Activated CD4-positive, alpha-beta T cell treated with anti-CD3 and anti-CD28 coated beads, Interleukin-2, amount 10 ng/mL, durations not matched to agents 7 days and 5 days (primary cell): ENCODE measurements around the gene LPO. TPM values are rescaled to one million over a fixed set of nuclear protein-coding genes. Genes with fewer than 3 reads are reported as not detected.

ENCODE experiments used
- CTCF ChIA-PET: fragments of 350-600 bp; sonication (Branson Sonifier 250); formaldehyde crosslinking; loops from one replicate; lab custom pipeline; 2021; ENCODE audit warnings: antibody characterized with exemption; lab: Charles Lee
- POLR2A ChIA-PET: fragments of 350-600 bp; sonication (Branson Sonifier 250); formaldehyde crosslinking; loops from one replicate; lab custom pipeline; 2021; ENCODE audit warnings: antibody characterized with exemption; lab: Charles Lee
- DNase-seq: peaks from one replicate; pipeline ENCODE4 v3.0.0-alpha.2; 2020
- H3K27ac Mint-ChIP-seq: one replicate; pipeline ENCODE4 v1.8.0; 2021; ENCODE audit warnings: mild to moderate bottlenecking, moderate library complexity, mixed read lengths
- H3K27me3 Mint-ChIP-seq: one replicate; pipeline ENCODE4 v1.8.0; 2021; ENCODE audit warnings: mixed read lengths
- H3K36me3 Mint-ChIP-seq: one replicate; pipeline ENCODE4 v1.8.0; 2021; ENCODE audit warnings: low read depth, mixed read lengths
- H3K4me1 Mint-ChIP-seq: one replicate; pipeline ENCODE4 v1.8.0; 2021; ENCODE audit warnings: mixed read lengths
- H3K4me3 Mint-ChIP-seq: one replicate; pipeline ENCODE4 v1.8.0; 2021; ENCODE audit warnings: mild to moderate bottlenecking, moderate library complexity, mixed read lengths
- H3K9me3 Mint-ChIP-seq: one replicate; pipeline ENCODE4 v1.8.0; 2021; ENCODE audit warnings: mixed read lengths
- total RNA-seq, 2 experiments: library from RNA; stranded (reverse); gene quantifications; one replicate each; pipeline ENCODE4 v1.2.3, GENCODE V29; 2021

LPO gene
- total RNA-seq, 2 experiments from 2014 or later, result not detected

- DNase-seq, result no peak
- Mint-ChIP-seq H3K4me1 (no peaks in the 10 kb centered on the region), H3K9me3 (no peaks in the 10 kb centered on the region), H3K4me3 (no peak overlapping the region), H3K36me3 (no peaks in the 10 kb centered on the region), H3K27me3 (no peaks in the 10 kb centered on the region), H3K27ac (no peak overlapping the region)
- CTCF ChIA-PET, result interaction anchor here (4.2 kb wide), 1 partner anchor 10 kb away, joined by 36 read pairs; no protein-coding TSS in a partner anchor
- POLR2A ChIA-PET, result no interaction called here
Measured at GRCh38 chr17:58306131-58306951, 68.0 kb downstream of the LPO start.

- no peaks in the 10 kb centered on the region for H3K9me3 Mint-ChIP-seq
Measured at GRCh38 chr17:58307468-58308172, 69.2 kb downstream of the LPO start.

GRCh38 chr17:58308173-58308984 is 70.0 kb downstream of the LPO start:
- CTCF ChIA-PET, result interaction anchor here (1.1 to 2.0 kb wide), 6 partner anchors 9 to 109 kb away, joined by 3 to 8 read pairs (median 5); partner anchors contain the start of gene RNF43
- POLR2A ChIA-PET, result interaction anchor here (0.6 kb wide), 1 partner anchor 9 kb away, joined by 3 read pairs; no protein-coding TSS in a partner anchor
- no peaks in the 10 kb centered on the region for H3K27me3 Mint-ChIP-seq
- no peaks in the 10 kb centered on the region for H3K9me3 Mint-ChIP-seq
- no peak for DNase-seq
- H3K4me3 Mint-ChIP-seq, result no peak overlapping the region
- no peak overlapping the region for H3K27ac Mint-ChIP-seq
- no peaks in the 10 kb centered on the region for H3K36me3 Mint-ChIP-seq
- no peaks in the 10 kb centered on the region for H3K4me1 Mint-ChIP-seq

More at GRCh38 chr17:58307468-58308172, 69.2 kb downstream of the LPO start:
- POLR2A ChIA-PET, result no interaction called here
- no peak for DNase-seq
- Mint-ChIP-seq H3K27ac (no peak overlapping the region), H3K4me3 (no peak overlapping the region), H3K27me3 (no peaks in the 10 kb centered on the region), H3K36me3 (no peaks in the 10 kb centered on the region), H3K4me1 (no peaks in the 10 kb centered on the region)
- CTCF ChIA-PET, result interaction anchor here (1.1 to 2.0 kb wide), 5 partner anchors 9 to 110 kb away, joined by 3 to 8 read pairs (median 5); partner anchors contain the start of gene RNF43

- Mint-ChIP-seq H3K4me1 (no peaks in the 10 kb centered on the region), H3K27me3 (no peaks in the 10 kb centered on the region), H3K9me3 (no peaks in the 10 kb centered on the region), H3K36me3 (peaks cover 4% of the 10 kb centered on the region), H3K4me3 (no peak overlapping the region), H3K27ac (no peak overlapping the region)
- no peak for DNase-seq
- POLR2A ChIA-PET, result no interaction called here
- CTCF ChIA-PET, result interaction anchor here (1.2 to 2.0 kb wide), 5 partner anchors 8 to 108 kb away, joined by 3 to 8 read pairs (median 5); partner anchors contain the start of gene RNF43
Measured at GRCh38 chr17:58308985-58309917, 70.9 kb downstream of the LPO start.

- CTCF ChIA-PET, result interaction anchor here (1.2 kb wide), 1 partner anchor 44 kb away, joined by 3 read pairs; no protein-coding TSS in a partner anchor
- H3K4me1 Mint-ChIP-seq, result no peaks in the 10 kb centered on the region
- POLR2A ChIA-PET, result no interaction called here
- H3K36me3 Mint-ChIP-seq, result peaks cover 4% of the 10 kb centered on the region
- no peaks in the 10 kb centered on the region for H3K27me3 Mint-ChIP-seq
- peak overlapping the region; percentile 42 for H3K27ac Mint-ChIP-seq
- no peaks in the 10 kb centered on the region for H3K9me3 Mint-ChIP-seq
- H3K4me3 Mint-ChIP-seq, result no peak overlapping the region
- no peak for DNase-seq
Measured at GRCh38 chr17:58309918-58310259, 71.5 kb downstream of the LPO start.

- Mint-ChIP-seq H3K4me1 (no peaks in the 10 kb centered on the region), H3K9me3 (no peaks in the 10 kb centered on the region), H3K27ac (no peak overlapping the region), H3K36me3 (peaks cover 7% of the 10 kb centered on the region), H3K4me3 (no peak overlapping the region), H3K27me3 (no peaks in the 10 kb centered on the region)
- ChIA-PET CTCF (interaction anchor here (1.2 kb wide), 1 partner anchor 43 kb away, joined by 3 read pairs; no protein-coding TSS in a partner anchor), POLR2A (no interaction called here)
- no peak for DNase-seq
Measured at GRCh38 chr17:58310511-58311428, 72.4 kb downstream of the LPO start.

- no peaks in the 10 kb centered on the region for H3K27me3 Mint-ChIP-seq
- no peak for DNase-seq
- peaks cover 7% of the 10 kb centered on the region for H3K36me3 Mint-ChIP-seq
- no peak overlapping the region for H3K4me3 Mint-ChIP-seq
- no peaks in the 10 kb centered on the region for H3K9me3 Mint-ChIP-seq
- no peaks in the 10 kb centered on the region for H3K4me1 Mint-ChIP-seq
- H3K27ac Mint-ChIP-seq, result no peak overlapping the region
- ChIA-PET CTCF (interaction anchor here (2.0 to 2.1 kb wide), 2 partner anchors 8 to 10 kb away, joined by 8 to 10 read pairs; no protein-coding TSS in a partner anchor), POLR2A (no interaction called here)
Measured at GRCh38 chr17:58311429-58311894, 73.1 kb downstream of the LPO start.

GRCh38 chr17:58312021-58312630 is 73.7 kb downstream of the LPO start:
- ChIA-PET CTCF (interaction anchor here (0.8 to 2.1 kb wide), 3 partner anchors 8 to 35 kb away, joined by 4 to 10 read pairs (median 8); no protein-coding TSS in a partner anchor), POLR2A (interaction anchor here (0.6 to 1.1 kb wide), 3 partner anchors 15 to 1026 kb away, joined by 3 read pairs; no protein-coding TSS in a partner anchor)
- DNase-seq, result no peak
- Mint-ChIP-seq H3K27me3 (no peaks in the 10 kb centered on the region), H3K9me3 (no peaks in the 10 kb centered on the region), H3K4me1 (peaks cover 2% of the 10 kb centered on the region), H3K36me3 (peaks cover 7% of the 10 kb centered on the region), H3K27ac (no peak overlapping the region), H3K4me3 (no peak overlapping the region)

GRCh38 chr17:58312829-58313228 is 74.4 kb downstream of the LPO start:
- DNase-seq, result no peak
- H3K27me3 Mint-ChIP-seq, result no peaks in the 10 kb centered on the region
- H3K4me3 Mint-ChIP-seq, result no peak overlapping the region
- H3K4me1 Mint-ChIP-seq, result peaks cover 9% of the 10 kb centered on the region
- H3K27ac Mint-ChIP-seq, result no peak overlapping the region
- CTCF ChIA-PET, result interaction anchor here (0.6 to 2.1 kb wide), 5 partner anchors 9 to 44 kb away, joined by 3 to 10 read pairs (median 4); no protein-coding TSS in a partner anchor
- H3K36me3 Mint-ChIP-seq, result peaks cover 9% of the 10 kb centered on the region
- H3K9me3 Mint-ChIP-seq, result no peaks in the 10 kb centered on the region
- POLR2A ChIA-PET, result interaction anchor here (0.7 to 1.1 kb wide), 2 partner anchors 15 to 132 kb away, joined by 3 read pairs; no protein-coding TSS in a partner anchor
